Body of pancreas (tissue), 4 donors: ENCODE measurements around the gene GABRB1.

Source experiments
- POLR2A ChIP-seq, 3 donors: fragments of 450-650 bp; IDR thresholded peaks; one replicate each; pipeline ENCODE4 v1.6.1; 2016; ENCODE audit warnings: antibody characterized with exemption in 3 of 3, mild to moderate bottlenecking in 2 of 3
- TF ChIP-seq, protein P1 (sequence below), 7 experiments: fragments of 450-650 bp in 4 of 7; fragments of 200-600 bp in 3 of 7; sonication (generic) in 3 of 7; IDR thresholded peaks; one replicate each; pipeline ENCODE4 v1.5.1; 2016 to 2019; ENCODE audit warnings: antibody characterized with exemption in 7 of 7

DNA sequence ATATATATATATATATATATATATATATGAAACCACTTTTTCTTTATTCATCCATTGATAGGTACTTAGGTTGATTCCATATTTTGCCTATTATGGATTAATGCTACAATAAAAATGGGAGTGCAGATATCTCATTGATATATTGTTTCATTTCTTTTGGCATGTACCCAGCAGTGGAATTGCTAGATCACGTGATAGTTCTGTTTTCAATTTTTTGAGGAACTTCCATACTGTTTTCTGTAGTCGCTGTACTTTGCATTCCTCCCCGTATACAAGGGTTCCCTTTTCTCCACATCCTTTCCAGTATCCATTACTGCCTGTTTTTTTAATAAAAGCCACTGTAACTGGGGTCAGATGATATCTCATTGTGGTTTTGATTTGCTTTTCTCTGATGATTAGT, 124.6 kb downstream of the GABRB1 start:
- TF ChIP-seq, protein P1, sequence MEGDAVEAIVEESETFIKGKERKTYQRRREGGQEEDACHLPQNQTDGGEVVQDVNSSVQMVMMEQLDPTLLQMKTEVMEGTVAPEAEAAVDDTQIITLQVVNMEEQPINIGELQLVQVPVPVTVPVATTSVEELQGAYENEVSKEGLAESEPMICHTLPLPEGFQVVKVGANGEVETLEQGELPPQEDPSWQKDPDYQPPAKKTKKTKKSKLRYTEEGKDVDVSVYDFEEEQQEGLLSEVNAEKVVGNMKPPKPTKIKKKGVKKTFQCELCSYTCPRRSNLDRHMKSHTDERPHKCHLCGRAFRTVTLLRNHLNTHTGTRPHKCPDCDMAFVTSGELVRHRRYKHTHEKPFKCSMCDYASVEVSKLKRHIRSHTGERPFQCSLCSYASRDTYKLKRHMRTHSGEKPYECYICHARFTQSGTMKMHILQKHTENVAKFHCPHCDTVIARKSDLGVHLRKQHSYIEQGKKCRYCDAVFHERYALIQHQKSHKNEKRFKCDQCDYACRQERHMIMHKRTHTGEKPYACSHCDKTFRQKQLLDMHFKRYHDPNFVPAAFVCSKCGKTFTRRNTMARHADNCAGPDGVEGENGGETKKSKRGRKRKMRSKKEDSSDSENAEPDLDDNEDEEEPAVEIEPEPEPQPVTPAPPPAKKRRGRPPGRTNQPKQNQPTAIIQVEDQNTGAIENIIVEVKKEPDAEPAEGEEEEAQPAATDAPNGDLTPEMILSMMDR (IDR thresholded peaks at IDR 0.05) = no peak
- no peak for TF ChIP-seq POLR2A (IDR thresholded peaks at IDR 0.05)
